ENCODE results near the gene SLIT3. TPM values are rescaled to one million over a fixed set of nuclear protein-coding genes. Genes with fewer than 3 reads are reported as not detected.

Gene SLIT3
- total RNA-seq, 1 experiment from 2014 or later: 0.92 TPM

- H3K4me1 ChIP-seq (ENCODE audit: insufficient read depth, low read length): peaks cover 4% of the 10 kb centered on the region; the same call in 1 of the 2 replicates
- no peak overlapping the region for H4K5ac ChIP-seq (ENCODE audit: insufficient read length, low read depth, low read length)
- Mint-ChIP-seq H3K27ac (no peak overlapping the region), H3K36me3 (ENCODE audit: insufficient read depth in 1 of 3, low read depth in 3 of 3) (no peaks in the 10 kb centered on the region), H3K4me3 (no peak overlapping the region), H3K27me3 (ENCODE audit: low read depth) (peaks cover 4% of the 10 kb centered on the region), H3K9me3 (no peaks in the 10 kb centered on the region), H3K4me1 (peaks cover 19 to 24% of the 10 kb centered on the region in 2 experiments)
- H3K79me2 ChIP-seq (ENCODE audit: insufficient read depth, low read length): no peaks in the 10 kb centered on the region
- no peak for DNase-seq
- no peak overlapping the region for H4K8ac ChIP-seq (replicated peaks; ENCODE audit: insufficient read length, low read depth, low read length)
- H3K14ac ChIP-seq (ENCODE audit: insufficient read depth, low read length): no peak overlapping the region
- H3K18ac ChIP-seq (ENCODE audit: insufficient read length, low read depth, low read length): no peak overlapping the region
- H2BK12ac ChIP-seq (ENCODE audit: insufficient read length, low read depth, low read length): no peak overlapping the region
- H3K4me2 ChIP-seq (ENCODE audit: insufficient read depth, insufficient read length, low read length): no peak overlapping the region
- no peak overlapping the region for H3K56ac ChIP-seq (ENCODE audit: insufficient read length, low read depth, low read length)
- no peaks in the 10 kb centered on the region for H3K23me2 ChIP-seq (ENCODE audit: insufficient read length, low read depth, low read length, poor library complexity, severe bottlenecking)
- no peak overlapping the region for H2AK5ac ChIP-seq (ENCODE audit: insufficient read length, low read length)
- no peak overlapping the region for H3K27ac ChIP-seq (ENCODE audit: insufficient read length, low read depth, low read length)
- H2AFZ ChIP-seq (ENCODE audit: low read length): no peak overlapping the region
- no peaks in the 10 kb centered on the region for H3K27me3 ChIP-seq (ENCODE audit: insufficient read depth, low read length)
- no peak for TF ChIP-seq CTCF (conservative IDR thresholded peaks at IDR 0.05)
- no peak overlapping the region for H2BK15ac ChIP-seq (ENCODE audit: low read depth, low read length)
- H3K9ac ChIP-seq (ENCODE audit: extremely low read depth, insufficient read length, low read length): no peak overlapping the region
- no peaks in the 10 kb centered on the region for H4K20me1 ChIP-seq (ENCODE audit: control insufficient read depth, insufficient read depth, insufficient read length)
- WGBS (ENCODE audit: extremely low coverage, insufficient read length, low lambda C conversion rate): no CpG with 5 or more reads among the region's 10 CpGs
- H3K9me3 ChIP-seq (ENCODE audit: control insufficient read depth, low read depth, low read length): no peaks in the 10 kb centered on the region
- no peak overlapping the region for H2BK5ac ChIP-seq (ENCODE audit: insufficient read length, low read length)
- no peak overlapping the region for H3T11ph ChIP-seq (ENCODE audit: low read length)
- H3K4ac ChIP-seq (ENCODE audit: low read depth, low read length): no peak overlapping the region
- no peaks in the 10 kb centered on the region for H3K79me1 ChIP-seq (ENCODE audit: insufficient read depth, low read depth, low read length, poor library complexity, severe bottlenecking)
- no peak overlapping the region for H3K23ac ChIP-seq (ENCODE audit: insufficient read length, low read depth, low read length)
- no peak overlapping the region for H4K91ac ChIP-seq (ENCODE audit: insufficient read length, low read depth, low read length)
- no peak overlapping the region for H2BK20ac ChIP-seq (ENCODE audit: low read depth, low read length, poor library complexity, severe bottlenecking)
- H2BK120ac ChIP-seq (ENCODE audit: low read depth, low read length, poor library complexity, severe bottlenecking): no peak overlapping the region
Measured at GRCh38 chr5:169148138-169148740, 152.7 kb downstream of the SLIT3 start.
